GM18868 (cell line): ENCODE data around the gene EFEMP1.

Experiments used
- ATAC-seq: cut with Tn5 transposase; IDR thresholded peaks from one replicate; pipeline ENCODE4 v1.9.1; 2021; ENCODE audit warnings: mild to moderate bottlenecking, moderate library complexity; ENCODE audit not compliant: unreplicated experiment

The EFEMP1 gene

GRCh38 chr2:55934337-55934736 lies 10.8 kb upstream of the EFEMP1 start:
- no peak for ATAC-seq

- peak; percentile 58 for ATAC-seq
These were observed 9.3 kb upstream of the EFEMP1 start for GRCh38 chr2:55932843-55933242.

GRCh38 chr2:55931281-55931680 lies 7.7 kb upstream of the EFEMP1 start:
- no peak for ATAC-seq

- ATAC-seq: no peak
These were observed 5.9 kb upstream of the EFEMP1 start for GRCh38 chr2:55929476-55929875.

GRCh38 chr2:55926974-55927373 lies 3.4 kb upstream of the EFEMP1 start:
- no peak for ATAC-seq

- ATAC-seq: no peak
These were observed 2.7 kb upstream of the EFEMP1 start for GRCh38 chr2:55926246-55926645.

GRCh38 chr2:55923982-55924321 lies 370 bp upstream of the EFEMP1 start:
- ATAC-seq: no peak

GRCh38 chr2:55922291-55922907 lies 1.2 kb downstream of the EFEMP1 start:
- ATAC-seq: no peak

- no peak for ATAC-seq
These were observed 4.0 kb downstream of the EFEMP1 start for GRCh38 chr2:55919574-55919973.

- ATAC-seq: no peak
These were observed 4.7 kb downstream of the EFEMP1 start for GRCh38 chr2:55918856-55919255.

- ATAC-seq: no peak
These were observed 5.7 kb downstream of the EFEMP1 start for GRCh38 chr2:55917713-55918390.

GRCh38 chr2:55917117-55917516 lies 6.5 kb downstream of the EFEMP1 start:
- ATAC-seq: peak; percentile 69

- ATAC-seq: peak; percentile 57
These were observed 7.0 kb downstream of the EFEMP1 start for GRCh38 chr2:55916473-55917049.

GRCh38 chr2:55914786-55915185 lies 8.8 kb downstream of the EFEMP1 start:
- ATAC-seq: no peak

GRCh38 chr2:55912926-55913325 lies 10.7 kb downstream of the EFEMP1 start:
- ATAC-seq: no peak

GRCh38 chr2:55910077-55910476 lies 13.5 kb downstream of the EFEMP1 start:
- no peak for ATAC-seq

GRCh38 chr2:55907686-55908085 lies 15.9 kb downstream of the EFEMP1 start:
- ATAC-seq: no peak

GRCh38 chr2:55906993-55907392 lies 16.6 kb downstream of the EFEMP1 start:
- ATAC-seq: peak; percentile 85

- ATAC-seq: no peak
These were observed 19.9 kb downstream of the EFEMP1 start for GRCh38 chr2:55903727-55904126.

GRCh38 chr2:55902971-55903370 lies 20.6 kb downstream of the EFEMP1 start:
- ATAC-seq: no peak

GRCh38 chr2:55902429-55902828 lies 21.2 kb downstream of the EFEMP1 start:
- no peak for ATAC-seq

- no peak for ATAC-seq
These were observed 21.6 kb downstream of the EFEMP1 start for GRCh38 chr2:55901941-55902340.

- peak; percentile 54 for ATAC-seq
These were observed 22.3 kb downstream of the EFEMP1 start for GRCh38 chr2:55901322-55901721.
